ENCODE results near the gene FAF1. TPM values are rescaled to one million over a fixed set of nuclear protein-coding genes. Genes with fewer than 3 reads are reported as not detected.

FAF1 gene
- total and polyA plus RNA-seq, 8 donors: 47.4 to 58.3 (median 53.2) TPM

DNA sequence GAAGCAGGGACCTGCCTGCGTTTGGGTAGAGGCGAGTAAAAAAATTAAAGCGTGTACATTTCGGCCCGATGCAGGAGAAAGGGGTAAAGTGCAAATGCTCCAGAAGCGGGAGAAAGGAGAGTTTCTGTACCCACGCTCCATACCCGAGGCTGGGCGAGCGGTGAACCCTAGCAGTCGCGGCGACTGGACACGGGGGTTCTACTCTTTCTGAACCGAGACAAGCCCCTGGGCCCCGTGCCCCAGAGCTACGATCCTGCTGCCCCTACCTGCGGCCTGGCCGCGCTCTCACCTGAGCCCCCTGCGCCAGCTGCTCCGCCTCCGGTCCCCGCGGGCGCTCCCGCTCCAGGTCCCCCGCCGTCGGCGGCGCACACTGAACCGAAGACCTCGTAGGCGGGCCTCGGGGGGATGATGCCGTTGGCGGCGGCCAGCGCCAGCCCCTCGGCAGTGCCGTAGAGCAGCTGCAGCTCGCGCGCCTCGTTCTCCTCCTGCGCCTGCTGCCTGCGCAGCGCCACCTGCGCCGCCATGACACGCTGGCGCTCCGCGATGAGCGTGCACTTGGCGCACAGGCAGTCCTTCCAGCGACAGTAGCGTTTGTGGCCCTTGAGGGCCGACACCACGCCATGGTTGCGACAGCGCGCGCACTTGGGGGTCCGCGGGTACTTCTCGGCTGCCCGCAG is 539.2 kb downstream of the FAF1 start:
- ATAC-seq (no peak), DNase-seq (peak in 1 of 4 donors; percentile 71)
- TF ChIP-seq, protein P1, sequence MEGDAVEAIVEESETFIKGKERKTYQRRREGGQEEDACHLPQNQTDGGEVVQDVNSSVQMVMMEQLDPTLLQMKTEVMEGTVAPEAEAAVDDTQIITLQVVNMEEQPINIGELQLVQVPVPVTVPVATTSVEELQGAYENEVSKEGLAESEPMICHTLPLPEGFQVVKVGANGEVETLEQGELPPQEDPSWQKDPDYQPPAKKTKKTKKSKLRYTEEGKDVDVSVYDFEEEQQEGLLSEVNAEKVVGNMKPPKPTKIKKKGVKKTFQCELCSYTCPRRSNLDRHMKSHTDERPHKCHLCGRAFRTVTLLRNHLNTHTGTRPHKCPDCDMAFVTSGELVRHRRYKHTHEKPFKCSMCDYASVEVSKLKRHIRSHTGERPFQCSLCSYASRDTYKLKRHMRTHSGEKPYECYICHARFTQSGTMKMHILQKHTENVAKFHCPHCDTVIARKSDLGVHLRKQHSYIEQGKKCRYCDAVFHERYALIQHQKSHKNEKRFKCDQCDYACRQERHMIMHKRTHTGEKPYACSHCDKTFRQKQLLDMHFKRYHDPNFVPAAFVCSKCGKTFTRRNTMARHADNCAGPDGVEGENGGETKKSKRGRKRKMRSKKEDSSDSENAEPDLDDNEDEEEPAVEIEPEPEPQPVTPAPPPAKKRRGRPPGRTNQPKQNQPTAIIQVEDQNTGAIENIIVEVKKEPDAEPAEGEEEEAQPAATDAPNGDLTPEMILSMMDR (IDR thresholded peaks at IDR 0.05): no peak
- intact Hi-C loops (cut with DNase I): no loop called here
- H3K36me3 ChIP-seq: no peaks in the 10 kb centered on the region
- H3K9me3 ChIP-seq: no peaks in the 10 kb centered on the region
- H3K27me3 ChIP-seq: peaks cover 99 to 100% of the 10 kb centered on the region in 2 donors
- peaks cover 16 to 79% of the 10 kb centered on the region in 2 donors for H3K4me1 ChIP-seq
- H3K27ac ChIP-seq: no peak overlapping the region
- no peak overlapping the region for H3K4me3 ChIP-seq

GRCh38 chr1:50419907-50420677 is 540.0 kb downstream of the FAF1 start:
- no peaks in the 10 kb centered on the region for H3K36me3 ChIP-seq
- DNase-seq: no peak
- no peak overlapping the region for H3K27ac ChIP-seq
- no peak for ATAC-seq
- H3K4me3 ChIP-seq: no peak overlapping the region
- peaks cover 16 to 74% of the 10 kb centered on the region in 2 donors for H3K4me1 ChIP-seq
- TF ChIP-seq, protein P1 (IDR thresholded peaks at IDR 0.05): no peak
- no peaks in the 10 kb centered on the region for H3K9me3 ChIP-seq
- intact Hi-C loops (cut with DNase I): no loop called here
- H3K27me3 ChIP-seq: peaks cover 99 to 100% of the 10 kb centered on the region in 2 donors

DNA sequence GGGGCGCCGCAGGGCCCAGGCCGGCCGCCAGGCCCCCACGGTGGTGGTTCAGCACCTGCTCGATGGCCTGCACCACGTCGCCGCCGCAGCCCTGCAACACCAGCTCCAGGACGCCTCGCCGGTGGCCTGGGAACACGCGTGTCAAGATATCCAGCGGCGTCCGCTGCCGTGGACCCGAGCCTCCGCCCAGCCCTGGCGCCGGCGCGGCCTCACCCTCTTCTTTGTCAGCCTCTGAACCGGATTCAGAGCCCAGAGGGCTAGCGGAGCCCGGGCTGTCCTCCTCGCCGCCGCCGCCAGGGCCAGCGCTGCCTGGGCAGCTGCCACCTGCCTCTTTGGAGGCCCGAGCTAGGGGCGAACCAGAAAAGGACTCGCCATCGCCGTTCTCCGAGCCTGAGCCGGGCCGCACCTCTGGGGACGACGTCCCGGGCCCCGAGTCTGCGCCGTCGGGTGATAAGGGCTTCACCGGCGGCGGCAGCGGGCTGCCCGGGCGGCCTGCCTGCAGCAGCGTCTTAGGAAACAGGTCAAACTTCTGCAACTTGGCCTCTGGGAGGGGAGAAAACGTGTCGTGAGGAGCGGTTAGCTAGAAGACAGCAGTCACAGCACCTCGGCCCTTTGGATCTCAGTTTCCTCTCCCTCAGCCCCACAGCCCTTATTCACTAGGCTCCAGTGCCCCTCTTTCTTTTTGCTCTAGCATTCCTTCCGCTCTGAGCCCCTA is 540.7 kb downstream of the FAF1 start:
- intact Hi-C loops (cut with DNase I): no loop called here
- H3K4me3 ChIP-seq: no peak overlapping the region
- peak in 1 of 4 donors; percentile 69 for DNase-seq
- TF ChIP-seq, protein P1 (IDR thresholded peaks at IDR 0.05): no peak
- peak; percentile 14 for ATAC-seq
- H3K4me1 ChIP-seq: peaks cover 9 to 66% of the 10 kb centered on the region in 2 donors
- H3K9me3 ChIP-seq: no peaks in the 10 kb centered on the region
- H3K36me3 ChIP-seq: no peaks in the 10 kb centered on the region
- H3K27ac ChIP-seq: no peak overlapping the region
- peaks cover 99 to 100% of the 10 kb centered on the region in 2 donors for H3K27me3 ChIP-seq

- H3K36me3 ChIP-seq: no peaks in the 10 kb centered on the region
- peaks cover 96 to 100% of the 10 kb centered on the region in 2 donors for H3K27me3 ChIP-seq
- peak in 1 of 4 donors; percentile 73 for DNase-seq
- TF ChIP-seq, protein P1 (IDR thresholded peaks at IDR 0.05): no peak
- peak; percentile 13 for ATAC-seq
- H3K27ac ChIP-seq: no peak overlapping the region
- H3K4me3 ChIP-seq: no peak overlapping the region
- H3K9me3 ChIP-seq: no peaks in the 10 kb centered on the region
- intact Hi-C loops (cut with DNase I): no loop called here
- H3K4me1 ChIP-seq: peaks cover 9 to 59% of the 10 kb centered on the region in 2 donors
These were observed 541.4 kb downstream of the FAF1 start for GRCh38 chr1:50418600-50419109.
